Smooth muscle cell (in vitro differentiated cells): ENCODE data around the gene KRTAP10-3. TPM values are rescaled to one million over a fixed set of nuclear protein-coding genes. Genes with fewer than 3 reads are reported as not detected.

ENCODE experiments used
- DNase-seq: peaks from one replicate; lab custom pipeline; 2025; ENCODE audit not compliant: unreplicated experiment; lab: John Stamatoyannopoulos, UW
- H2AFZ ChIP-seq: fragments of 200-600 bp; sonication (generic); 2 replicates; pipeline ENCODE4 v1.6.0; 2016; ENCODE audit warnings: antibody characterized with exemption, low read depth, mild to moderate bottlenecking
- H3F3A ChIP-seq: fragments of 200-600 bp; sonication (generic); 2 replicates; pipeline ENCODE4 v1.6.0; 2017; ENCODE audit warnings: antibody characterized with exemption, low read depth
- H3K27ac ChIP-seq: fragments of 200-600 bp; sonication (generic); 2 replicates; pipeline ENCODE4 v1.5.1; 2016; ENCODE audit warnings: low read depth, mild to moderate bottlenecking
- H3K27me3 ChIP-seq: fragments of 200-600 bp; sonication (generic); 2 replicates; pipeline ENCODE4 v1.6.1; 2016; ENCODE audit warnings: low read depth, mild to moderate bottlenecking
- H3K36me3 ChIP-seq: fragments of 200-600 bp; sonication (generic); 2 replicates; pipeline ENCODE4 v1.5.1; 2016; ENCODE audit warnings: low read depth
- H3K4me1 ChIP-seq: fragments of 200-600 bp; sonication (generic); 2 replicates; pipeline ENCODE4 v1.5.1; 2016; ENCODE audit warnings: low read depth
- H3K4me2 ChIP-seq: fragments of 200-600 bp; sonication (generic); 2 replicates; pipeline ENCODE4 v1.6.0; 2016; ENCODE audit warnings: mild to moderate bottlenecking
- H3K4me3 ChIP-seq: fragments of 200-600 bp; sonication (generic); 2 replicates; pipeline ENCODE4 v1.5.1; 2016; ENCODE audit warnings: mild to moderate bottlenecking
- H3K79me2 ChIP-seq: fragments of 200-600 bp; sonication (generic); 2 replicates; pipeline ENCODE4 v1.6.0; 2016; ENCODE audit warnings: low read depth, mild to moderate bottlenecking
- H3K9ac ChIP-seq: fragments of 200-600 bp; sonication (generic); 2 replicates; pipeline ENCODE4 v1.6.0; 2016; ENCODE audit warnings: low read depth
- H3K9me3 ChIP-seq: fragments of 200-600 bp; sonication (generic); replicated peaks from 2 replicates; pipeline ENCODE4 v1.5.1; 2016; ENCODE audit warnings: low read depth
- H4K20me1 ChIP-seq: fragments of 200-600 bp; sonication (generic); 2 replicates; pipeline ENCODE4 v1.6.0; 2016; ENCODE audit warnings: low read depth
- CTCF ChIP-seq: fragments of 200-600 bp; sonication (generic); IDR thresholded peaks from 2 replicates; pipeline ENCODE4 v1.5.1; 2017; ENCODE audit warnings: borderline replicate concordance, mild to moderate bottlenecking, antibody characterized with exemption; ENCODE audit not compliant: insufficient read depth, poor library complexity, severe bottlenecking
- WGBS: methylation state at CpG from one replicate; pipeline ENCODE4 v1.1.7; 2016; ENCODE audit warnings: low lambda C conversion rate; 5-methylcytosine and 5-hydroxymethylcytosine counted together
- polyA plus RNA-seq: library from polyadenylated mRNA; unstranded; fragments of >200 nt; fragmentation: Nextera tagmentation; extraction: Ambion mirVana; gene quantifications from 2 replicates; pipeline ENCODE4 v1.2.1, GENCODE V29; 2016
- total RNA-seq: library from RNA; depleted of rRNA; stranded (reverse); fragments of >200 nt; gene quantifications from 2 replicates; pipeline ENCODE4 v1.2.3, GENCODE V29; 2014

KRTAP10-3 gene
- total and polyA plus RNA-seq, 2 experiments from 2014 or later, result not detected

GRCh38 chr21:44509539-44509938 is 49.1 kb downstream of the KRTAP10-3 start:
- Histone ChIP-seq H3K4me3 (no peak overlapping the region), H3K27me3 (no peaks in the 10 kb centered on the region), H3K9me3 (no peaks in the 10 kb centered on the region), H2AFZ (no peak overlapping the region), H4K20me1 (no peaks in the 10 kb centered on the region), H3K79me2 (no peaks in the 10 kb centered on the region), H3K4me1 (no peaks in the 10 kb centered on the region), H3K4me2 (no peak overlapping the region), H3K9ac (no peak overlapping the region), H3K27ac (no peak overlapping the region), H3K36me3 (no peaks in the 10 kb centered on the region), H3F3A (no peaks in the 10 kb centered on the region)
- 91% methylated on average over 6 of the region's 12 CpGs for WGBS
- no peak for TF ChIP-seq CTCF
- DNase-seq, result no peak

- no peaks in the 10 kb centered on the region for H3K9me3 ChIP-seq
- H3K4me3 ChIP-seq, result no peak overlapping the region
- H3K4me2 ChIP-seq, result no peak overlapping the region
- no peaks in the 10 kb centered on the region for H3K27me3 ChIP-seq
- H3K36me3 ChIP-seq, result no peaks in the 10 kb centered on the region
- no peaks in the 10 kb centered on the region for H4K20me1 ChIP-seq
- no peak for DNase-seq
- H3K9ac ChIP-seq, result no peak overlapping the region
- no peak overlapping the region for H3K27ac ChIP-seq
- no peak overlapping the region for H2AFZ ChIP-seq
- no peaks in the 10 kb centered on the region for H3F3A ChIP-seq
- 95% methylated on average over 30 of the region's 30 CpGs for WGBS
- no peaks in the 10 kb centered on the region for H3K4me1 ChIP-seq
- H3K79me2 ChIP-seq, result no peaks in the 10 kb centered on the region
- no peak for TF ChIP-seq CTCF
Measured at GRCh38 chr21:44508711-44509445, 49.7 kb downstream of the KRTAP10-3 start.

GRCh38 chr21:44508426-44508710 is 50.2 kb downstream of the KRTAP10-3 start:
- Histone ChIP-seq H3K27ac (no peak overlapping the region), H3K4me3 (no peak overlapping the region), H3K4me1 (no peaks in the 10 kb centered on the region), H4K20me1 (no peaks in the 10 kb centered on the region), H3K27me3 (no peaks in the 10 kb centered on the region), H2AFZ (no peak overlapping the region), H3K9ac (no peak overlapping the region), H3K36me3 (no peaks in the 10 kb centered on the region), H3K9me3 (no peaks in the 10 kb centered on the region), H3K79me2 (no peaks in the 10 kb centered on the region), H3F3A (no peaks in the 10 kb centered on the region), H3K4me2 (no peak overlapping the region)
- no peak for TF ChIP-seq CTCF
- 96% methylated on average over 9 of the region's 9 CpGs for WGBS
- DNase-seq, result no peak

Other genes starting within 250 kb of the KRTAP10-3 start
- 6.5 and 12.4 TPM in 2 replicates for gene CFAP410, start 219.4 kb downstream of the KRTAP10-3 start, total RNA-seq
- gene CFAP410, start 219.4 kb downstream of the KRTAP10-3 start, polyA plus RNA-seq, result 21.7 and 28.3 TPM in 2 replicates
- 0.31 TPM in 1 of 2 replicates, not detected in the other for gene TRPM2, start 205.2 kb downstream of the KRTAP10-3 start, total RNA-seq
- gene TRPM2, start 205.2 kb downstream of the KRTAP10-3 start, polyA plus RNA-seq, result not detected in 2 replicates
- 3.3 and 4.9 TPM in 2 replicates for gene LRRC3, start 103.3 kb downstream of the KRTAP10-3 start, total RNA-seq
- gene LRRC3, start 103.3 kb downstream of the KRTAP10-3 start, polyA plus RNA-seq, result 5.3 and 5.8 TPM in 2 replicates
- gene KRTAP10-1, start 18.6 kb downstream of the KRTAP10-3 start, total RNA-seq, result not detected in 2 replicates
- 0.67 TPM in 1 of 2 replicates, not detected in the other for gene KRTAP10-1, start 18.6 kb downstream of the KRTAP10-3 start, polyA plus RNA-seq
- gene KRTAP10-2, start 7.3 kb downstream of the KRTAP10-3 start, total RNA-seq, result not detected in 2 replicates
- not detected in 2 replicates for gene KRTAP10-2, start 7.3 kb downstream of the KRTAP10-3 start, polyA plus RNA-seq
- not detected in 2 replicates for gene KRTAP10-4, start 14.9 kb upstream of the KRTAP10-3 start, total RNA-seq
- gene KRTAP10-4, start 14.9 kb upstream of the KRTAP10-3 start, polyA plus RNA-seq, result not detected in 2 replicates
- gene KRTAP10-5, start 21.8 kb upstream of the KRTAP10-3 start, total RNA-seq, result not detected in 2 replicates
- gene KRTAP10-5, start 21.8 kb upstream of the KRTAP10-3 start, polyA plus RNA-seq, result not detected in 2 replicates
- not detected in 2 replicates for gene KRTAP10-6, start 33.7 kb upstream of the KRTAP10-3 start, total RNA-seq
- 0.38 TPM in 1 of 2 replicates, not detected in the other for gene KRTAP10-6, start 33.7 kb upstream of the KRTAP10-3 start, polyA plus RNA-seq
- not detected in 2 replicates for gene KRTAP10-7, start 41.8 kb upstream of the KRTAP10-3 start, total RNA-seq
- not detected in 2 replicates for gene KRTAP10-7, start 41.8 kb upstream of the KRTAP10-3 start, polyA plus RNA-seq
- not detected in 2 replicates for gene KRTAP10-8, start 53.3 kb upstream of the KRTAP10-3 start, total RNA-seq
- gene KRTAP10-8, start 53.3 kb upstream of the KRTAP10-3 start, polyA plus RNA-seq, result not detected in 2 replicates
- not detected in 2 replicates for gene KRTAP10-9, start 68.3 kb upstream of the KRTAP10-3 start, total RNA-seq
- gene KRTAP10-9, start 68.3 kb upstream of the KRTAP10-3 start, polyA plus RNA-seq, result not detected in 2 replicates
- not detected in 2 replicates for gene KRTAP10-10, start 78.6 kb upstream of the KRTAP10-3 start, total RNA-seq
- not detected in 2 replicates for gene KRTAP10-10, start 78.6 kb upstream of the KRTAP10-3 start, polyA plus RNA-seq
- gene KRTAP10-11, start 87.6 kb upstream of the KRTAP10-3 start, total RNA-seq, result not detected in 2 replicates
- gene KRTAP10-11, start 87.6 kb upstream of the KRTAP10-3 start, polyA plus RNA-seq, result not detected in 2 replicates
- not detected in 2 replicates for gene KRTAP12-4, start 95.9 kb upstream of the KRTAP10-3 start, total RNA-seq
- gene KRTAP12-4, start 95.9 kb upstream of the KRTAP10-3 start, polyA plus RNA-seq, result not detected in 2 replicates
- not detected in 2 replicates for gene KRTAP12-3, start 99.1 kb upstream of the KRTAP10-3 start, total RNA-seq
- gene KRTAP12-3, start 99.1 kb upstream of the KRTAP10-3 start, polyA plus RNA-seq, result not detected in 2 replicates
- gene KRTAP12-2, start 108.1 kb upstream of the KRTAP10-3 start, total RNA-seq, result not detected in 2 replicates
- gene KRTAP12-2, start 108.1 kb upstream of the KRTAP10-3 start, polyA plus RNA-seq, result not detected in 2 replicates
- gene KRTAP12-1, start 123.4 kb upstream of the KRTAP10-3 start, total RNA-seq, result not detected in 2 replicates
- gene KRTAP12-1, start 123.4 kb upstream of the KRTAP10-3 start, polyA plus RNA-seq, result not detected in 2 replicates
- gene KRTAP10-12, start 138.4 kb upstream of the KRTAP10-3 start, total RNA-seq, result not detected in 2 replicates
- gene KRTAP10-12, start 138.4 kb upstream of the KRTAP10-3 start, polyA plus RNA-seq, result not detected in 2 replicates
- gene TSPEAR, start 152.8 kb upstream of the KRTAP10-3 start, total RNA-seq, result not detected in 2 replicates
- gene TSPEAR, start 152.8 kb upstream of the KRTAP10-3 start, polyA plus RNA-seq, result 0.71 and 1.7 TPM in 2 replicates
- gene UBE2G2, start 243.0 kb upstream of the KRTAP10-3 start, total RNA-seq, result 34.1 and 35.6 TPM in 2 replicates
- gene UBE2G2, start 243.0 kb upstream of the KRTAP10-3 start, polyA plus RNA-seq, result 33.1 and 38.0 TPM in 2 replicates